Measurements from ENCODE around the gene FAM53C.

GRCh38 chr5:138338411-138339090 is 485 bp downstream of the FAM53C start:
- TF ChIP-seq POLR2AphosphoS5 (IDR thresholded peaks at IDR 0.05; ENCODE audit: low read length) (no peak; the same call in 1 of the 2 replicates), ZBTB11 (CRISPR knock-in tag; IDR thresholded peaks at IDR 0.05) (no peak), CTCF (IDR thresholded peaks at IDR 0.05 in 2 of 3, conservative IDR thresholded peaks at IDR 0.05 in 1 of 3; ENCODE audit: control insufficient read depth in 2 of 3, extremely low read depth in 1 of 3, insufficient read depth in 1 of 3, low read depth in 3 of 3, low read length in 3 of 3) (no peak)

Data from GM12878 (cell line).